HG02973 (cell line): ENCODE data around the gene GABARAP.

Experiments used
- ATAC-seq: cut with Tn5 transposase; IDR thresholded peaks from one replicate; pipeline ENCODE4 v1.9.1; 2021; ENCODE audit warnings: moderate library complexity; ENCODE audit not compliant: unreplicated experiment

The GABARAP gene

GRCh38 chr17:7241783-7242716 is at the start of gene GABARAP:
Gene GABARAP (minus strand): TSS chr17:7242449. CDS start chr17:7242330, 119 bp downstream.
- peak; percentile 21 for ATAC-seq

DNA sequence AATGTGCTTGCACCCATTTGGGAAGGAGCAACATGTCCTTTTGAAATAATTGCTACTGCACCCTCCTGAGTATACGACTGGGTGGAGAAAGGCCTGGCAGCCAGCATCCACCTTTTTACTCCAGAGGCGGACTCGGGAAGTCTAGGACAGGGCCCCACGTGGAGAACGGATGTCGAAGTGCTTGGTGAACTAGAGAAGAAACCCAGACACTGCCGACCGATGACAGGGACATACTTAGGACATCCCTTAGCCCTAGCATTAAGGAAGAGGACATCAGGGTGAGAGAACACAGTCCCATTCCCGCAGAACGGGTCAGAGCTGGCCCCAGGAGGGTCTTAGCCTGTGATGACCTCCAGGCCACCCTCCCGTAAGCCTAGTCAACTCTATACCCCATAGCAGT is 48.4 kb upstream of the GABARAP start:
- no peak for ATAC-seq

DNA sequence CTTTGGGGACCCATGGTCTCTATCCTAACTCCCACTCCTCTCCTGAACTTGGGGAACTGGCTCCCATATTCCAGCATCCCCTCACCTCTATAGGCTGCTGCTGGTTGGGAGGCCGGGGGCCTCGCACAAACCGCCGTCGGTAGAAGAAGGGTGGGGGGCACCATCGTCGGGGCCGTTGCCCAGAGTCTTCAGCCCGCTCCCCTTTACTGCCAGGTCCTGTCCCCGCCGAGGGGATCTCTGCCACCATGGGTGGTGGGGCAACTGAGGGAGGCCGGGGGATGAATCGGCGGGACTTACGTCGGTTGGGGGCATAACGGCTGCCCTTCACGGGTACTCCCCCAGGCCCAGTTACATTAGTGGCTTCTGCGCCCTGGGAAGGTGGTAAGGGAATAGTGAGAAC is 47.9 kb upstream of the GABARAP start:
- no peak for ATAC-seq

- no peak for ATAC-seq
These were observed 47.2 kb upstream of the GABARAP start for GRCh38 chr17:7289256-7290032.

GRCh38 chr17:7285679-7286078 is 43.4 kb upstream of the GABARAP start:
- ATAC-seq: no peak

GRCh38 chr17:7284911-7285310 is 42.7 kb upstream of the GABARAP start:
- ATAC-seq: no peak

DNA sequence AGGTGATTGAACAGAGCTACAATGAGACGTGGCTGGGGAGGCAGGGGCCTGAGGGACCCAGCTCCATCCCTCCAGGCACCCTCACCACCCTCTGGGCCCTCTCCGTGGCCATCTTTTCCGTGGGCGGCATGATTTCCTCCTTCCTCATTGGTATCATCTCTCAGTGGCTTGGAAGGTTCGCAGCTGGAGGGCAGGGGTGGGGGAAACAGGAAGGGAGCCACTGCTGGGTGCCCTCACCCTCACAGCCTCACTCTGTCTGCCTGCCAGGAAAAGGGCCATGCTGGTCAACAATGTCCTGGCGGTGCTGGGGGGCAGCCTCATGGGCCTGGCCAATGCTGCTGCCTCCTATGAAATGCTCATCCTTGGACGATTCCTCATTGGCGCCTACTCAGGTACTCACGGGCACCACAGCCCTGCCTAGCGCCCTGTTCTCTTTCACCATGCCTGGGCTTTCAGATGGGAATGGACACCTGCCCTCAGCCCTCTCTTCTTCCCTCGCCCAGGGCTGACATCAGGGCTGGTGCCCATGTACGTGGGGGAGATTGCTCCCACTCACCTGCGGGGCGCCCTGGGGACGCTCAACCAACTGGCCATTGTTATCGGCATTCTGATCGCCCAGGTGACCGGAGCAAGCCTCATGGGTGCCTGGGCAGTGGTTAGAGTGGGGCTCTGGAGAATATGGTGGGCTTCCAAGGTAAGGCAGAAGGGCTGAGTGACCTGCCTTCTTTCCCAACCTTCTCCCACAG is 41.4 kb upstream of the GABARAP start:
- no peak for ATAC-seq

GRCh38 chr17:7282752-7283321 is 40.6 kb upstream of the GABARAP start:
- ATAC-seq: no peak

- ATAC-seq: no peak
These were observed 39.9 kb upstream of the GABARAP start for GRCh38 chr17:7281953-7282751.

DNA sequence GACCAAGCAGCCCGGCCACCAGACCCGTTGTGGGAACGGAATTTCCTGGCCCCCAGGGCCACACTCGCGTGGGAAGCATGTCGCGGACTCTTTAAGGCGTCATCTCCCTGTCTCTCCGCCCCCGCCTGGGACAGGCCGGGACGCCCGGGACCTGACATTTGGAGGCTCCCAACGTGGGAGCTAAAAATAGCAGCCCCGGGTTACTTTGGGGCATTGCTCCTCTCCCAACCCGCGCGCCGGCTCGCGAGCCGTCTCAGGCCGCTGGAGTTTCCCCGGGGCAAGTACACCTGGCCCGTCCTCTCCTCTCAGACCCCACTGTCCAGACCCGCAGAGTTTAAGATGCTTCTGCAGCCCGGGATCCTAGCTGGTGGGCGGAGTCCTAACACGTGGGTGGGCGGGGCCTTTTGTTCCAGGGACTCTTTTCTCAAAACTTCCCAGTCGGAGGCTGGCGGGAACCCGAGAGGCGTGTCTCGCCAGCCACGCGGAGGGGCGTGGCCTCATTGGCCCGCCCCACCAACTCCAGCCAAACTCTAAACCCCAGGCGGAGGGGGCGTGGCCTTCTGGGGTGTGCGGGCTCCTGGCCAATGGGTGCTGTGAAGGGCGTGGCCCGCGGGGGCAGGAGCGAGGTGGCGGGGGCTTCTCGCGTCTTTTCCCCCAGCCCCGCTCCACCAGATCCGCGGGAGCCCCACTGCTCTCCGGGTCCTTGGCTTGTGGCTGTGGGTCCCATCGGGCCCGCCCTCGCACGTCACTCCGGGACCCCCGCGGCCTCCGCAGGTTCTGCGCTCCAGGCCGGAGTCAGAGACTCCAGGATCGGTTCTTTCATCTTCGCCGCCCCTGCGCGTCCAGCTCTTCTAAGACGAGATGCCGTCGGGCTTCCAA is 39.1 kb upstream of the GABARAP start, which contains the start of gene SLC2A4:
SLC2A4 (plus strand) TSS at position 645 of the 879 bp plus-strand sequence; CDS start at position 862, 217 bp downstream.
- ATAC-seq: no peak

GRCh38 chr17:7280519-7281073 is 38.3 kb upstream of the GABARAP start:
- ATAC-seq: no peak

DNA sequence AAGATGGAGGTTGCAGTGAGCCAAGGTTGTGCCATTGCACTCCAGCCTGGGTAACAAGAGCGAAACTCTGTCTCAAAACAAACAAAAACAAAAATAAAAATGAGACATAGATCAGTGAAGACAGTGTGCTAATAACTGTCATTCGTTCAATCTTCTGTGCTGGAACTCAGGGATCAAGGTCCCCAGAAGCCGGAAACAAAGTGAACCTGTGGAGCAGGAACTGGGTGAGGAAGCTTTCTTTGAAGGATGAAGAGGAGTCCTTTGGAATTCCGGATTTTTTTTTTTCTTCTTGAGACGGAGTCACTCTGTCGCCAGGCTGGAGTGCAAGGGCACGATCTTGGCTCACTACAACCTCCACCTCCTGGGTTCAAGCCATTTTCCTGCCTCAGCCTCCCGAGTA is 37.2 kb upstream of the GABARAP start:
- no peak for ATAC-seq

DNA sequence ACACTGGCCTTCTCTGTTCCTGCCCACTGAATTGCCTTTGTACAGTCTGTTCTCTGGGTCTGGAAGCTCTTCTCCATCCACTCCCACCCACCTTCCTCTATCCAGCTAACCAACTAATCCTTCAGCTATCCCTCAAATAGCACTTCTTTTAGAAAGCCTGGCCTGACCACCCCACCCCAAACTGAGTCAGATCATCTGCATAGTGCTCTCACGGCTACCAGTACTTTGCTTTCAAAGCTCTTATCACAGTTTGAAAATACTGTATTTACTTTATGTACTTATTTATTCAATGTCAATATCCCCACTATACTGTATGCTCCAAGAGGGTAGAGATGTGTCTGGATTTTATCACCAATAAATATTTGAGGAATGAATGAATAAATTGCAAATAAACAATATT is 24.5 kb upstream of the GABARAP start:
- ATAC-seq: no peak

GRCh38 chr17:7263801-7264078 is 21.5 kb upstream of the GABARAP start:
- no peak for ATAC-seq

DNA sequence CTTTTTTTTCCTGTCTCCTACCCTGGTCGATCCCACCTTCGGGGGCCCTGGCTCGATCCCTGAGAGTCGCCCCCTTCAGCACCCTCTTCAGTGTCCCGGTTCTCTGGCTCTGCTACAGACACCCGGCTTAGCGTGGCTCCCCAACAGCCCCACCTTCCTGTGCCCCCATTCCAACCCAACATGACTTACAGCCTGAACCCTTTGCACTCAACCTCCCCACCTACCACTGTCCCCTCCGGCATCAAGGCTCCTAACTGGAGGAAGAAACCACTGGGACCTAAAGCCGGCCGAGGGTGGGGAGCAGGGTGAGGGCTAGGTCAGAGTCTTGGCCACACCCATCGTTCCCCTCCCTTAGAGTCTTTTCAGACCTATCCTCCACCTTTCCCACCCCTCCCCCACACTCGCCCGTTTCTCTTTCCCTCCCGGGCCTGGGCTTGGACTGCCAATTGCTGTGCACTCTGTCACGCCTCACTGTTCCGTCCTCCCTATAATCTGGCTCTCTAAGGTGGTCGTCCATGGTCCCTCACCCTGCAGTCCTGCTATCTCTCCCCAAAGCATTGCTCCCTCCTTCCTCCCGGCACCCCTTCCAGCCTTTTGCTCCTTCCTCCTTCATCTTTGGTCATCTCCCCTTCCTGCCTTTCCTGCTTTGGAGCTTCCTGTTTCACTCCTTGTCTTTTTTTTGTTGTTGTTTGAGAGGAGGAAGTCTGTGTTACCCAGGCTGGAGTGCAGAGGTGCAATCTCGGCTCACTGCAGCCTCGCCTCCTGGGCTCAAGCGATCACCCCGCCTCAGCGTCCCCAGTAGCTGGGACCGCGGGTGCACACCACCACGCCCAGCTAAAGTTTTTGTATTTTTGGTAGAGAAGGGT is 20.9 kb upstream of the GABARAP start:
- ATAC-seq: no peak

- ATAC-seq: no peak
These were observed 20.1 kb upstream of the GABARAP start, which contains the start of gene CLDN7 for GRCh38 chr17:7262192-7262934. Gene CLDN7 (minus strand): TSS chr17:7262478. CDS start chr17:7262043, 435 bp downstream.
